ENCODE data around the gene PSAPL1. TPM values are rescaled to one million over a fixed set of nuclear protein-coding genes. Genes with fewer than 3 reads are reported as not detected.
A peak's percentile ranks its signal among the peaks of the same experiment; 100 is the strongest.

The PSAPL1 gene
- total and polyA plus RNA-seq, 2 of the 8 experiments (the other 6 are each of a cell fraction or from before 2014, with no cell fraction given), result 0.03 TPM; not detected in 1

GRCh38 chr4:7429601-7430078 lies 5.1 kb downstream of the PSAPL1 start:
- 0 out of 2 replicates have a peak overlapping the region, but pooled peaks have one; percentile 53 for H2AK5ac ChIP-seq (ENCODE audit: low read depth, low read length)
- 0 out of 2 replicates have a peak overlapping the region, but pooled peaks have one; percentile 18 for H2BK20ac ChIP-seq (ENCODE audit: low read length)
- no peaks in the 10 kb centered on the region for H3K79me2 ChIP-seq (ENCODE audit: control insufficient read depth in 1 of 2, insufficient read depth in 2 of 2, low read length in 2 of 2)
- H3K36me3 ChIP-seq (ENCODE audit: control insufficient read depth in 2 of 4, insufficient read depth in 4 of 4, low read length in 3 of 4), result no peaks in the 10 kb centered on the region
- H2AFZ ChIP-seq (ENCODE audit: low read length), result no peak overlapping the region
- H3K4me3 ChIP-seq (ENCODE audit: extremely low read depth in 1 of 4, insufficient read depth in 2 of 4, low read depth in 3 of 4, low read length in 4 of 4), result no peak overlapping the region
- H3K9ac ChIP-seq (replicated peaks in 1 of 4; ENCODE audit: extremely low read depth in 1 of 4, low read depth in 3 of 4, low read length in 3 of 4), result no peak overlapping the region
- no peak for FAIRE-seq
- ChIA-PET CTCF (ENCODE audit: partially characterized antibody) (no interaction called here), POLR2A (ENCODE audit: partially characterized antibody) (interaction anchor here (1.3 kb wide), 1 partner anchor 20 kb away, joined by 3 read pairs; no protein-coding TSS in a partner anchor)
- H4K8ac ChIP-seq (ENCODE audit: extremely low read depth, insufficient read depth, low read length), result peak overlapping the region; percentile 12; the same call in 1 of the 2 replicates
- H3K18ac ChIP-seq (ENCODE audit: extremely low read depth, low read length), result peak overlapping the region; percentile 60
- no peak overlapping the region; a peak in 1 of 4 replicates for H3K4me2 ChIP-seq (ENCODE audit: insufficient read depth in 1 of 2, low read depth in 2 of 2, low read length in 2 of 2)
- H3K79me1 ChIP-seq (ENCODE audit: low read depth, low read length), result no peaks in the 10 kb centered on the region
- WGBS, 2 experiments (ENCODE audit: extremely low coverage in 1 of 2, insufficient coverage in 1 of 2, insufficient read length in 1 of 2, insufficient replicate concordance in 2 of 2, low coverage in 1 of 2, low lambda C conversion rate in 2 of 2, missing lambda C conversion rate in 1 of 2), result 86% methylated on average over 17 of the region's 17 CpGs; no CpG with 5 or more reads in 1 of the 2 experiments
- H2BK120ac ChIP-seq (replicated peaks; ENCODE audit: low read depth, low read length), result no peak overlapping the region
- H2BK12ac ChIP-seq (ENCODE audit: low read depth, low read length), result peak overlapping the region; percentile 94; the same call in 1 of the 2 replicates
- peaks cover 0 to 29% (median 12%) of the 10 kb centered on the region in 4 experiments; a peak in 4 of 7 replicates for H3K4me1 ChIP-seq (replicated peaks in 1 of 4; ENCODE audit: control insufficient read depth in 3 of 4, insufficient read depth in 4 of 4, low read length in 3 of 4)
- no peaks in the 10 kb centered on the region for H3K23me2 ChIP-seq (ENCODE audit: low read depth, low read length)
- H4K20me1 ChIP-seq (replicated peaks in 1 of 2; ENCODE audit: control insufficient read depth in 1 of 2, insufficient read depth in 2 of 2, low read length in 2 of 2), result no peaks in the 10 kb centered on the region
- no peak overlapping the region for H3K23ac ChIP-seq (ENCODE audit: insufficient read length)
- H4K5ac ChIP-seq (ENCODE audit: insufficient read length, low read depth, low read length), result no peak overlapping the region
- no peaks in the 10 kb centered on the region for H3K9me3 ChIP-seq (ENCODE audit: insufficient read depth in 2 of 2, low read depth in 1 of 2, low read length in 1 of 2)
- H3K4ac ChIP-seq (replicated peaks; ENCODE audit: insufficient read length, low read depth, low read length), result no peak overlapping the region
- H2BK5ac ChIP-seq (ENCODE audit: low read depth, low read length), result peak overlapping the region; percentile 66; the same call in 1 of the 2 replicates
- H4K91ac ChIP-seq (replicated peaks; ENCODE audit: insufficient read length, low read length), result no peak overlapping the region
- DNase-seq (ENCODE audit: low read depth in 1 of 2, low spot score in 2 of 2), result peak in 1 of 2 experiments; percentile 46
- no peak overlapping the region for H2BK15ac ChIP-seq (ENCODE audit: low read length)
- H3K56ac ChIP-seq (replicated peaks; ENCODE audit: insufficient read length, low read depth, low read length), result no peak overlapping the region
- no peak overlapping the region for H3K27ac ChIP-seq (ENCODE audit: low read depth, low read length)
- no peak overlapping the region for H3K14ac ChIP-seq (ENCODE audit: insufficient read length)
- no peaks in the 10 kb centered on the region for H3K27me3 ChIP-seq (replicated peaks in 1 of 4; ENCODE audit: control insufficient read depth in 3 of 4, extremely low read depth in 1 of 4, insufficient read depth in 3 of 4, low read length in 3 of 4)
- TF ChIP-seq CBX5 (IDR thresholded peaks at IDR 0.05; ENCODE audit: low read depth, low read length) (no peak), ASH2L (IDR thresholded peaks at IDR 0.05; ENCODE audit: low read length) (no peak)

Measured in H1 (cell line).